ENCODE measurements around the gene NGFR. TPM values are rescaled to one million over a fixed set of nuclear protein-coding genes. Genes with fewer than 3 reads are reported as not detected.

Gene NGFR
- total RNA-seq, 1 donor from 2014 or later: 4.5 TPM

- Mint-ChIP-seq H3K4me1 (ENCODE audit: unreplicated experiment) (peaks cover 2% of the 10 kb centered on the region), H3K27ac (ENCODE audit: unreplicated experiment) (no peak overlapping the region), H3K9me3 (ENCODE audit: unreplicated experiment) (no peaks in the 10 kb centered on the region), H3K27me3 (ENCODE audit: unreplicated experiment) (peaks cover 5% of the 10 kb centered on the region), H3K36me3 (ENCODE audit: low read depth, unreplicated experiment) (peaks cover 8% of the 10 kb centered on the region), H3K4me3 (ENCODE audit: unreplicated experiment) (no peak overlapping the region)
- TF ChIP-seq, protein P1, sequence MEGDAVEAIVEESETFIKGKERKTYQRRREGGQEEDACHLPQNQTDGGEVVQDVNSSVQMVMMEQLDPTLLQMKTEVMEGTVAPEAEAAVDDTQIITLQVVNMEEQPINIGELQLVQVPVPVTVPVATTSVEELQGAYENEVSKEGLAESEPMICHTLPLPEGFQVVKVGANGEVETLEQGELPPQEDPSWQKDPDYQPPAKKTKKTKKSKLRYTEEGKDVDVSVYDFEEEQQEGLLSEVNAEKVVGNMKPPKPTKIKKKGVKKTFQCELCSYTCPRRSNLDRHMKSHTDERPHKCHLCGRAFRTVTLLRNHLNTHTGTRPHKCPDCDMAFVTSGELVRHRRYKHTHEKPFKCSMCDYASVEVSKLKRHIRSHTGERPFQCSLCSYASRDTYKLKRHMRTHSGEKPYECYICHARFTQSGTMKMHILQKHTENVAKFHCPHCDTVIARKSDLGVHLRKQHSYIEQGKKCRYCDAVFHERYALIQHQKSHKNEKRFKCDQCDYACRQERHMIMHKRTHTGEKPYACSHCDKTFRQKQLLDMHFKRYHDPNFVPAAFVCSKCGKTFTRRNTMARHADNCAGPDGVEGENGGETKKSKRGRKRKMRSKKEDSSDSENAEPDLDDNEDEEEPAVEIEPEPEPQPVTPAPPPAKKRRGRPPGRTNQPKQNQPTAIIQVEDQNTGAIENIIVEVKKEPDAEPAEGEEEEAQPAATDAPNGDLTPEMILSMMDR (IDR thresholded peaks at IDR 0.05; ENCODE audit: unreplicated experiment): no peak
- no peak for DNase-seq (ENCODE audit: low spot score)
These were observed 24.7 kb downstream of the NGFR start for GRCh38 chr17:49519781-49520180.

- no peak overlapping the region for H3K27ac Mint-ChIP-seq (ENCODE audit: unreplicated experiment)
- H3K27me3 Mint-ChIP-seq (ENCODE audit: unreplicated experiment): peaks cover 6% of the 10 kb centered on the region
- H3K4me3 Mint-ChIP-seq (ENCODE audit: unreplicated experiment): no peak overlapping the region
- no peaks in the 10 kb centered on the region for H3K4me1 Mint-ChIP-seq (ENCODE audit: unreplicated experiment)
- TF ChIP-seq, protein P1 (IDR thresholded peaks at IDR 0.05; ENCODE audit: unreplicated experiment): no peak
- peaks cover 3% of the 10 kb centered on the region for H3K36me3 Mint-ChIP-seq (ENCODE audit: low read depth, unreplicated experiment)
- DNase-seq (ENCODE audit: low spot score): no peak
- H3K9me3 Mint-ChIP-seq (ENCODE audit: unreplicated experiment): no peaks in the 10 kb centered on the region
These were observed 25.4 kb downstream of the NGFR start for GRCh38 chr17:49520386-49521087.

DNA sequence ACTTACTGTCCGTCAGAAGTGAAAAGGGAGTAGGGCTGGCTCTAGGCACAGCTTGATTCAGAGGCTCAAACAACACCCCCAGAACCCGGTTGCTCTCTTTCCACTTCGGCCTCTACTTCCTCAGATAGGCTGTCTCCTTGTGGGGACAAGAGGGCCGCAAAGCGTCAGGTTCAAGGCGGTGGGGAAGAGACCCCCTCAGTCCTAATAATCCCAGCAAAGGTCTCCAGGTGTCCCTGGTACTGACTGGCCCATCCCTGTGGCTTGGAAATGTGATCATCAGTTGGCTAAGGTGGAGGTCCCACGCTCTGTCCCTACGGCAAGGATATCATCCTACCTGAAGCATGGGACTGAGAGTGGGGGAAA, 26.0 kb downstream of the NGFR start:
- no peak overlapping the region for H3K4me3 Mint-ChIP-seq (ENCODE audit: unreplicated experiment)
- DNase-seq (ENCODE audit: low spot score): no peak
- no peaks in the 10 kb centered on the region for H3K9me3 Mint-ChIP-seq (ENCODE audit: unreplicated experiment)
- H3K4me1 Mint-ChIP-seq (ENCODE audit: unreplicated experiment): no peaks in the 10 kb centered on the region
- H3K27me3 Mint-ChIP-seq (ENCODE audit: unreplicated experiment): peaks cover 6% of the 10 kb centered on the region
- TF ChIP-seq, protein P1 (IDR thresholded peaks at IDR 0.05; ENCODE audit: unreplicated experiment): no peak
- peaks cover 3% of the 10 kb centered on the region for H3K36me3 Mint-ChIP-seq (ENCODE audit: low read depth, unreplicated experiment)
- no peak overlapping the region for H3K27ac Mint-ChIP-seq (ENCODE audit: unreplicated experiment)

DNA sequence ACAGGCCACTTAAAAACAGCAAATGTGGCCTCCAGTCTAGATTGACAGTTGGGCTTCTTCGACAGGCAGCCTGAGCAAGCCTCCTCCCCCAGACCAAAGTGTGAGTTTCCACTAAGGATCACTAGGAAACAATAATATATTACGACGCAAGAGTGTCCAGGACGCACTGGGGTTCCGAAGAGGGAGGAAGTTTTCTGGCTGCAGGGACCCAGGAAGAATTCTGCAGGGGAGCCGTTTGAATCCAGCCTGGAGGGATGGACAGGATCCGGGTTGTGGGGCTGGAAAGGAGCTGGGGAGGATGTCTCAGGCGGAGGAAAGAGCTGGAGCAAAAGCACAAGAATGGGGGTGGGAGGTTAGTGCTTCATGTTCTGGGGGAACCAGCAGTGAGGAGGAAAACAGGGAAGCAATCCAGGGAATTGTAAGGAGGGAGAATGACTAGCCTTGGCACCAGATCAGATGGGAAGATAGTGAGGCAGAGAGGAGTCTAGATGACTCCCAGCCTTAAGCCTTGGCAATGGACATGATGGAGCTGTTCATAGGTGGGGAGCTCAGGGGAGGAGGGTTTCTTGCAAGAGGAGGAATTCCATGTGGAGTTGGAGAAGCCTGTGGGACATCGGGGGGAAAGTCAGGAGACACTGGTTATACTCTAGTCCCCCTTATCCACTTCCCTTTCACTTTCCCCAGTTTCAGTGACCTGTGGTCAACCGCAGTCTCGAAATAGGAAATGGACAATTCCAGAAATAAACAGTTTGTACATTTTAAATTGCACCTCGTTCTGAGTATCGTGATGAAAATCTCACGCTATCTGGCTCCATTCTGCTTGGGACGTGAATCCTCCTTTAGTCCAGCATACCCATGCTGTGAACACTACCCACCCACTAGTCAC, 26.6 kb downstream of the NGFR start:
- Mint-ChIP-seq H3K36me3 (ENCODE audit: low read depth, unreplicated experiment) (peaks cover 3% of the 10 kb centered on the region), H3K4me3 (ENCODE audit: unreplicated experiment) (no peak overlapping the region), H3K27ac (ENCODE audit: unreplicated experiment) (no peak overlapping the region), H3K27me3 (ENCODE audit: unreplicated experiment) (peaks cover 6% of the 10 kb centered on the region), H3K4me1 (ENCODE audit: unreplicated experiment) (no peaks in the 10 kb centered on the region), H3K9me3 (ENCODE audit: unreplicated experiment) (no peaks in the 10 kb centered on the region)
- TF ChIP-seq, protein P1 (IDR thresholded peaks at IDR 0.05; ENCODE audit: unreplicated experiment): no peak
- no peak for DNase-seq (ENCODE audit: low spot score)

All from endothelial cell (in vitro differentiated cells).